Omental fat pad (tissue), 4 donors: ENCODE measurements around the gene BRICD5. TPM values are rescaled to one million over a fixed set of nuclear protein-coding genes. Genes with fewer than 3 reads are reported as not detected.

Experiments
- ATAC-seq: fragments of 150-250 bp; one replicate; pipeline ENCODE4 v1.9.1; 2016; ENCODE audit warnings: mild to moderate bottlenecking, moderate library complexity; ENCODE audit not compliant: low FRiP score
- DNase-seq: peaks from one replicate; pipeline ENCODE4 v3.0.0-alpha.2; 2019; ENCODE audit warnings: low spot score
- total RNA-seq, 4 donors: library from RNA; depleted of rRNA; stranded (reverse); fragments of >200 nt; gene quantifications; one replicate each; pipeline ENCODE4 v1.1.0, GENCODE V29; 2016
- TF ChIP-seq, protein P1 (sequence below), 3 donors: fragments of 450-650 bp; IDR thresholded peaks; one replicate each; pipeline ENCODE4 v1.5.1; 2016 to 2017; ENCODE audit warnings: antibody characterized with exemption in 3 of 3, mild to moderate bottlenecking in 3 of 3, moderate library complexity in 2 of 3

Gene BRICD5
- total RNA-seq, 4 donors from 2014 or later, result 1.5 to 10.1 (median 4.3) TPM

- DNase-seq (no peak), ATAC-seq (no peak)
- TF ChIP-seq, protein P1, sequence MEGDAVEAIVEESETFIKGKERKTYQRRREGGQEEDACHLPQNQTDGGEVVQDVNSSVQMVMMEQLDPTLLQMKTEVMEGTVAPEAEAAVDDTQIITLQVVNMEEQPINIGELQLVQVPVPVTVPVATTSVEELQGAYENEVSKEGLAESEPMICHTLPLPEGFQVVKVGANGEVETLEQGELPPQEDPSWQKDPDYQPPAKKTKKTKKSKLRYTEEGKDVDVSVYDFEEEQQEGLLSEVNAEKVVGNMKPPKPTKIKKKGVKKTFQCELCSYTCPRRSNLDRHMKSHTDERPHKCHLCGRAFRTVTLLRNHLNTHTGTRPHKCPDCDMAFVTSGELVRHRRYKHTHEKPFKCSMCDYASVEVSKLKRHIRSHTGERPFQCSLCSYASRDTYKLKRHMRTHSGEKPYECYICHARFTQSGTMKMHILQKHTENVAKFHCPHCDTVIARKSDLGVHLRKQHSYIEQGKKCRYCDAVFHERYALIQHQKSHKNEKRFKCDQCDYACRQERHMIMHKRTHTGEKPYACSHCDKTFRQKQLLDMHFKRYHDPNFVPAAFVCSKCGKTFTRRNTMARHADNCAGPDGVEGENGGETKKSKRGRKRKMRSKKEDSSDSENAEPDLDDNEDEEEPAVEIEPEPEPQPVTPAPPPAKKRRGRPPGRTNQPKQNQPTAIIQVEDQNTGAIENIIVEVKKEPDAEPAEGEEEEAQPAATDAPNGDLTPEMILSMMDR (IDR thresholded peaks at IDR 0.05), result no peak
These were observed 13.6 kb downstream of the BRICD5 start for GRCh38 chr16:2196981-2197511.

DNA sequence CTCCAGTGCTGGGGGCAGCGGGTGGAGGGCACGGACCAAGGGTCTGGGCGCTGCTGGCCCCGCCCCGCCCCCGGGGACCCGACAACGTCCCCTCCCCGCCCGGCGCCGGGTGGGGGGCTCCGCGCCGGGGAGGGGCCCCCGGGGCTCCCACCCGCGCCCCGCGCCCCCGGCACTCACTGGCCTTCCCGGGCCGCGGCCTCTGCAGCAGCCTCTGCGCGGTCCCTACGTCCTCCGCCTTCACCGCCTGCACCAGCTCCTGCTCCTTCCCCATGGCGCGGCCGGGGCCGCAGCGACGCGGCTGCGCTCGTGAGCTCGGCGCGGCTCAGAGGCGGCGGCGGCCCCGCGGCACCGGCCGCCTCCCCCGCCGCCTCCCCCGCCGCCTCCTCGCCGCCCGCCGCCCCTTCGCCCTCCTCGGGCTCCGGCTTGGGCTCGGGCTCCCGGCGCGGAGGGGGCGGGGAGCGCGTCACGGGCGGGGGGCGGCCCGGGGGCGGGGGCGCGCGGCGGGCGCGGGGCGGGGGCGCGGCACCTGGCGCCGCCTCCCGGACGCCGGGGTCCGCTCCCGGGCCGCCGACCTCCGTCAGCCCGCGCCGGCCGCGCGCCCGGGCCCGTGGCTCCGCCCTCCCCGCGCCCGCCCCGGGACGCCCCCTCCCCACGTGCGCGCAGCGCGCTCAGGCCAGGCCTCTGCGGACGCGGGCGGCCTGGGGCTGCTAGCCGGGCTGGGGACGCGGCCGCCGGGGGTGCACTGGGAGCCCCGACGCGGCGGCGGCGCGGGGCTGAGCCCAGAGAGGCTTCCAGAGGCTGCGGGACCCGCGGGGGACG lies 14.3 kb downstream of the BRICD5 start, which contains the start of gene CASKIN1:
CASKIN1 (minus strand) TSS at position 444 of the 819 bp plus-strand sequence; CDS start at position 271, 173 bp downstream.
- DNase-seq (no peak), ATAC-seq (no peak)
- TF ChIP-seq, protein P1 (IDR thresholded peaks at IDR 0.05), result no peak

GRCh38 chr16:2195322-2196161 lies 15.1 kb downstream of the BRICD5 start:
- TF ChIP-seq, protein P1 (IDR thresholded peaks at IDR 0.05), result no peak
- no peak for ATAC-seq
- DNase-seq, result no peak

GRCh38 chr16:2194852-2195321 lies 15.8 kb downstream of the BRICD5 start:
- no peak for DNase-seq
- no peak for ATAC-seq
- TF ChIP-seq, protein P1 (IDR thresholded peaks at IDR 0.05), result no peak

- DNase-seq (peak; percentile 49), ATAC-seq (no peak)
- TF ChIP-seq, protein P1 (IDR thresholded peaks at IDR 0.05), result no peak
These were observed 16.4 kb downstream of the BRICD5 start for GRCh38 chr16:2194166-2194834.

- no peak for ATAC-seq
- TF ChIP-seq, protein P1 (IDR thresholded peaks at IDR 0.05), result no peak
- DNase-seq, result no peak
These were observed 19.3 kb downstream of the BRICD5 start for GRCh38 chr16:2191446-2191706.
